BE2C (cell line): ENCODE results near the gene MTRF1.

ENCODE experiments used
- DNase-seq: peaks from one replicate; pipeline ENCODE4 v3.0.0-alpha.2; 2020
- H3K27me3 ChIP-seq: fragments of 250-450 bp; sonication (Bioruptor Pico); 2 replicates; pipeline ENCODE4 v1.5.1; 2020; ENCODE audit warnings: mild to moderate bottlenecking
- H3K36me3 ChIP-seq: fragments of 250-450 bp; sonication (Bioruptor Pico); 2 replicates; pipeline ENCODE4 v1.5.1; 2020; ENCODE audit warnings: mild to moderate bottlenecking
- H3K4me1 ChIP-seq: fragments of 250-450 bp; sonication (Bioruptor Pico); 2 replicates; pipeline ENCODE4 v1.5.1; 2020
- H3K4me3 ChIP-seq: 2 replicates; pipeline ENCODE4 v1.5.1; 2011; ENCODE audit warnings: low read depth, low read length
- H3K9me3 ChIP-seq: fragments of 250-450 bp; sonication (Bioruptor Pico); 2 replicates; pipeline ENCODE4 v1.5.1; 2020
- CTCF ChIP-seq: IDR thresholded peaks from 2 replicates; pipeline ENCODE4 v1.5.1; 2012; ENCODE audit warnings: mild to moderate bottlenecking, low read depth, low read length

Gene MTRF1

GRCh38 chr13:41254902-41255301 is 8.5 kb downstream of the MTRF1 start:
- Histone ChIP-seq H3K4me3 (no peak overlapping the region), H3K9me3 (no peaks in the 10 kb centered on the region), H3K36me3 (peaks cover 8% of the 10 kb centered on the region), H3K27me3 (no peaks in the 10 kb centered on the region), H3K4me1 (no peaks in the 10 kb centered on the region)
- TF ChIP-seq CTCF: no peak
- DNase-seq: no peak

- Histone ChIP-seq H3K27me3 (no peaks in the 10 kb centered on the region), H3K4me3 (no peak overlapping the region), H3K4me1 (no peaks in the 10 kb centered on the region), H3K36me3 (peaks cover 8% of the 10 kb centered on the region), H3K9me3 (no peaks in the 10 kb centered on the region)
- TF ChIP-seq CTCF: no peak
- no peak for DNase-seq
Observed at GRCh38 chr13:41250993-41251392, 12.4 kb downstream of the MTRF1 start.

GRCh38 chr13:41246969-41247680 is 16.3 kb downstream of the MTRF1 start:
- TF ChIP-seq CTCF: no peak
- H3K4me3 ChIP-seq: no peak overlapping the region
- H3K36me3 ChIP-seq: no peaks in the 10 kb centered on the region
- no peaks in the 10 kb centered on the region for H3K4me1 ChIP-seq
- H3K27me3 ChIP-seq: no peaks in the 10 kb centered on the region
- no peak for DNase-seq
- no peaks in the 10 kb centered on the region for H3K9me3 ChIP-seq

- Histone ChIP-seq H3K4me1 (no peaks in the 10 kb centered on the region), H3K4me3 (no peak overlapping the region), H3K27me3 (no peaks in the 10 kb centered on the region), H3K9me3 (no peaks in the 10 kb centered on the region), H3K36me3 (no peaks in the 10 kb centered on the region; the same call in 1 of the 2 replicates)
- no peak for TF ChIP-seq CTCF
- DNase-seq: no peak
Observed at GRCh38 chr13:41244556-41244955, 18.8 kb downstream of the MTRF1 start.

- Histone ChIP-seq H3K27me3 (no peaks in the 10 kb centered on the region), H3K4me3 (no peak overlapping the region), H3K36me3 (no peaks in the 10 kb centered on the region; the same call in 1 of the 2 replicates), H3K4me1 (no peaks in the 10 kb centered on the region), H3K9me3 (no peaks in the 10 kb centered on the region)
- DNase-seq: peak; percentile 52
- no peak for TF ChIP-seq CTCF
Observed at GRCh38 chr13:41241626-41242025, 21.8 kb downstream of the MTRF1 start.

- Histone ChIP-seq H3K4me3 (no peak overlapping the region), H3K27me3 (no peaks in the 10 kb centered on the region), H3K9me3 (no peaks in the 10 kb centered on the region), H3K4me1 (no peaks in the 10 kb centered on the region), H3K36me3 (no peaks in the 10 kb centered on the region; the same call in 1 of the 2 replicates)
- no peak for DNase-seq
- TF ChIP-seq CTCF: no peak
Observed at GRCh38 chr13:41236369-41236768, 27.0 kb downstream of the MTRF1 start.
